ENCODE data around the gene GFY. TPM values are rescaled to one million over a fixed set of nuclear protein-coding genes. Genes with fewer than 3 reads are reported as not detected.

Gene GFY
- total and polyA plus RNA-seq, 9 of the 15 experiments (the other 6 are each of a cell fraction or from before 2014, with no cell fraction given) = 0.06 to 0.40 (median 0.19) TPM; not detected in 3

DNA sequence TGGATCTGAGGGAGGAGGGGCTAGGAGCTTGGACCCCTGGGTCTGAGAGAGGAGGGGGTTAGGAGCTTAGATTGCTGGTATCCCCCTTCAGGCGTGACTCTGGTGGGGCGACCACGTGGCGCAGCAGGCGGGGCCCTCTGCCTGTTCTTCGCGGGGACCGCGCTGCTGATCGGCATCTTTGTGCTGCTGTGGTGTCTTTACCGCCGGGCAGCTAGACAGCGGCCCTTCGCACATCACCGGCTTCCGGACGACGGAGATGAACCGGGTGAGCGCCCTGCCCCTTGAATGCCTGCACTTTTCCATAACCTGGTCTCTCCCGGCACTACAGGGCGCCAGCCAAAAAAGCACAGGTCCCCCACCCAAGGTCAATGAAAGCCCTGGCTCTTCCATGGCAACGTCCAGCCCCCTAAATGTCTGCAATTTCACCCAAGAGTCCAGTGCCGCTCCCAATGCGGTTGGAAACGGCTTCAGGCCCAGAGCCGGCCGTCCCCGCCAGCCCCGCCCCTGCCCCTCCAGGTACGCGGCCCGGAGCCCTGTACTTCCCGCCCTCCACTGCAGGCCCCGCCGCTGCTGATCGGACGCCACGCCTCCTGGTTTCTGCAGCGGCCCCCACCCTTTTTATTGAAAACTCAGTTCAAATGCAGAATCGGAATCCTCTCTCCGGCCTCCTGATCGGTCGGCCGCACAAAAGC lies 2.8 kb downstream of the GFY start (continued):
- TF ChIP-seq BRF2 (IDR thresholded peaks at IDR 0.05; ENCODE audit: borderline replicate concordance, insufficient read depth, insufficient read length) = no peak
- TF ChIP-seq SFPQ (IDR thresholded peaks at IDR 0.05; ENCODE audit: low read depth, low read length) = no peak
- TF ChIP-seq, protein P1, sequence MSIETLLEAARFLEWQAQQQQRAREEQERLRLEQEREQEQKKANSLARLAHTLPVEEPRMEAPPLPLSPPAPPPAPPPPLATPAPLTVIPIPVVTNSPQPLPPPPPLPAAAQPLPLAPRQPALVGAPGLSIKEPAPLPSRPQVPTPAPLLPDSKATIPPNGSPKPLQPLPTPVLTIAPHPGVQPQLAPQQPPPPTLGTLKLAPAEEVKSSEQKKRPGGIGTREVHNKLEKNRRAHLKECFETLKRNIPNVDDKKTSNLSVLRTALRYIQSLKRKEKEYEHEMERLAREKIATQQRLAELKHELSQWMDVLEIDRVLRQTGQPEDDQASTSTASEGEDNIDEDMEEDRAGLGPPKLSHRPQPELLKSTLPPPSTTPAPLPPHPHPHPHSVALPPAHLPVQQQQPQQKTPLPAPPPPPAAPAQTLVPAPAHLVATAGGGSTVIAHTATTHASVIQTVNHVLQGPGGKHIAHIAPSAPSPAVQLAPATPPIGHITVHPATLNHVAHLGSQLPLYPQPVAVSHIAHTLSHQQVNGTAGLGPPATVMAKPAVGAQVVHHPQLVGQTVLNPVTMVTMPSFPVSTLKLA (conservative IDR thresholded peaks at IDR 0.05) = peak in 1 of 2 experiments; percentile 77; a peak in 3 of 4 replicates
- TF ChIP-seq HDAC2 (IDR thresholded peaks at IDR 0.05) = no peak
- no peak for TF ChIP-seq KHSRP (IDR thresholded peaks at IDR 0.05)
- TF ChIP-seq, protein P2, sequence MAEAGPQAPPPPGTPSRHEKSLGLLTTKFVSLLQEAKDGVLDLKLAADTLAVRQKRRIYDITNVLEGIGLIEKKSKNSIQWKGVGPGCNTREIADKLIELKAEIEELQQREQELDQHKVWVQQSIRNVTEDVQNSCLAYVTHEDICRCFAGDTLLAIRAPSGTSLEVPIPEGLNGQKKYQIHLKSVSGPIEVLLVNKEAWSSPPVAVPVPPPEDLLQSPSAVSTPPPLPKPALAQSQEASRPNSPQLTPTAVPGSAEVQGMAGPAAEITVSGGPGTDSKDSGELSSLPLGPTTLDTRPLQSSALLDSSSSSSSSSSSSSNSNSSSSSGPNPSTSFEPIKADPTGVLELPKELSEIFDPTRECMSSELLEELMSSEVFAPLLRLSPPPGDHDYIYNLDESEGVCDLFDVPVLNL (CRISPR knock-in tag; IDR thresholded peaks at IDR 0.05; ENCODE audit: low read depth) = 0 out of 2 replicates have a peak, but pooled peaks have one; percentile 50
- TF ChIP-seq RBBP5 (IDR thresholded peaks at IDR 0.05; ENCODE audit: borderline replicate concordance, insufficient read depth, low read length, poor library complexity, severe bottlenecking) = peak; percentile 33
- no peak for TF ChIP-seq CLOCK (CRISPR knock-in tag; IDR thresholded peaks at IDR 0.05; ENCODE audit: borderline replicate concordance)
- TF ChIP-seq BRCA1 (IDR thresholded peaks at IDR 0.05) = no peak
- TF ChIP-seq BRCA1 (CRISPR knock-in tag; IDR thresholded peaks at IDR 0.05) = no peak
- TF ChIP-seq RNF2 (IDR thresholded peaks at IDR 0.05) = 0 out of 2 replicates have a peak, but pooled peaks have one; percentile 33
- TF ChIP-seq PCBP2 (IDR thresholded peaks at IDR 0.05; ENCODE audit: low read depth, low read length, poor library complexity, severe bottlenecking) = no peak
- no peak for TF ChIP-seq SMARCB1 (IDR thresholded peaks at IDR 0.05; ENCODE audit: insufficient read length, low read depth)
